ENCODE measurements around the gene PCDH12.

DNA sequence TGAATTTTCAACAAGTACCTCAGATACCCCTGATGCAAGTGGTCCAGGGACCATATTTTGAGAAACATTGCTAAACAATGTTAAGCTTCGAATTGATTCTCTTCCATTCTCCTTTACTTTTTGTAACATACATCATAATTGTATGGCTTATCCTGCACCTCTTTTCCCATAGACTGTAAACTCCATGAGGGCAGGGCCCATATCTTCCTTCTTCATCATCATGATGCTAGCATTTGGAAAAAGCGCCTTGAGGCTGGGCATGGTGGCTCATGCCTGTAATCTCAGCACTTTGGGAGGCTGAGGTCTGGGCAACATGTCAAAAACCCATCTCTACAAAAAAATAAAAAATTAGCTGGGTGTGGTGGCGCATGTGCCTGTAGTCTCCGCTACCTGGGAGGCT, 48.8 kb downstream of the PCDH12 start:
- no peak for TF ChIP-seq CTCF (conservative IDR thresholded peaks at IDR 0.05; ENCODE audit: low read length)
- TF ChIP-seq EZH2phosphoT487 (IDR thresholded peaks at IDR 0.05; ENCODE audit: borderline replicate concordance) = no peak

All from Loucy (cell line).